Astrocyte (in vitro differentiated cells and primary cell): ENCODE measurements around the gene ATP1A2. TPM values are rescaled to one million over a fixed set of nuclear protein-coding genes. Genes with fewer than 3 reads are reported as not detected.

Experiments used
- DNase-seq: peaks from one replicate; pipeline ENCODE4 v3.0.0-alpha.2; 2010; ENCODE audit warnings: low read depth
- FAIRE-seq: peaks from 2 replicates; lab custom pipeline; 2011; peaks lifted over from hg19 to GRCh38; lab: Jason Lieb, UNC
- H2AFZ ChIP-seq: 2 replicates; pipeline ENCODE4 v1.6.0; 2012; ENCODE audit warnings: low read depth, low read length, inconsistent platforms
- H3K27ac ChIP-seq: 2 replicates; pipeline ENCODE4 v1.5.1; 2011; ENCODE audit warnings: low read depth, low read length, inconsistent platforms
- H3K27me3 ChIP-seq: 2 replicates; pipeline ENCODE4 v1.6.0; 2011; ENCODE audit warnings: low read length, inconsistent platforms; ENCODE audit not compliant: insufficient read depth
- H3K36me3 ChIP-seq: 2 replicates; pipeline ENCODE4 v1.5.1; 2011; ENCODE audit warnings: low read length, inconsistent platforms; ENCODE audit not compliant: insufficient read depth
- H3K4me1 ChIP-seq: 2 replicates; pipeline ENCODE4 v1.5.1; 2011; ENCODE audit warnings: low read length, inconsistent platforms; ENCODE audit not compliant: insufficient read depth
- H3K4me2 ChIP-seq: 2 replicates; pipeline ENCODE4 v1.6.0; 2012; ENCODE audit warnings: low read length, inconsistent platforms
- H3K4me3 ChIP-seq: 2 replicates; pipeline ENCODE4 v1.5.1; 2011; ENCODE audit warnings: low read depth, mild to moderate bottlenecking, low read length, inconsistent platforms; ENCODE audit not compliant: insufficient read depth
- H3K79me2 ChIP-seq: 2 replicates; pipeline ENCODE4 v1.6.0; 2012; ENCODE audit warnings: mild to moderate bottlenecking, low read length, inconsistent platforms; ENCODE audit not compliant: insufficient read depth
- H3K9ac ChIP-seq: 2 replicates; pipeline ENCODE4 v1.6.0; 2012; ENCODE audit warnings: mild to moderate bottlenecking, low read length, inconsistent platforms
- H3K9me3 ChIP-seq: 2 replicates; pipeline ENCODE4 v1.5.1; 2012; ENCODE audit warnings: low read depth, mild to moderate bottlenecking, low read length, inconsistent platforms; ENCODE audit not compliant: insufficient read depth
- H4K20me1 ChIP-seq: 2 replicates; pipeline ENCODE4 v1.6.0; 2012; ENCODE audit warnings: low read length, inconsistent platforms; ENCODE audit not compliant: insufficient read depth
- H3K27ac Mint-ChIP-seq: one replicate; pipeline ENCODE4 v1.8.0; 2021; ENCODE audit warnings: mild to moderate bottlenecking, mixed read lengths; ENCODE audit not compliant: unreplicated experiment
- H3K27me3 Mint-ChIP-seq: one replicate; pipeline ENCODE4 v1.8.0; 2021; ENCODE audit warnings: low read depth, mixed read lengths; ENCODE audit not compliant: unreplicated experiment
- H3K36me3 Mint-ChIP-seq: one replicate; pipeline ENCODE4 v1.8.0; 2021; ENCODE audit warnings: low read depth, mixed read lengths; ENCODE audit not compliant: unreplicated experiment
- H3K4me1 Mint-ChIP-seq: one replicate; pipeline ENCODE4 v1.8.0; 2021; ENCODE audit warnings: low read depth, mixed read lengths; ENCODE audit not compliant: unreplicated experiment
- H3K4me3 Mint-ChIP-seq: one replicate; pipeline ENCODE4 v1.8.0; 2021; ENCODE audit warnings: mild to moderate bottlenecking, moderate library complexity, mixed read lengths; ENCODE audit not compliant: unreplicated experiment
- H3K9me3 Mint-ChIP-seq: one replicate; pipeline ENCODE4 v1.8.0; 2021; ENCODE audit warnings: mild to moderate bottlenecking, mixed read lengths; ENCODE audit not compliant: unreplicated experiment
- CTCF ChIP-seq: IDR thresholded peaks from 2 replicates; pipeline ENCODE4 v1.5.1; 2011; ENCODE audit warnings: low read depth, mild to moderate bottlenecking, inconsistent platforms, low read length, moderate library complexity; ENCODE audit not compliant: insufficient read depth
- EZH2 ChIP-seq: IDR thresholded peaks from 2 replicates; pipeline ENCODE4 v1.6.1; 2012; ENCODE audit warnings: mild to moderate bottlenecking, low read length, inconsistent platforms; ENCODE audit not compliant: insufficient read depth
- total RNA-seq: library from RNA; stranded (reverse); gene quantifications from 2 replicates; pipeline ENCODE4 v1.2.1, GENCODE V29; 2021

Gene ATP1A2
- total RNA-seq, 1 donor from 2014 or later = 2.5 TPM

- Mint-ChIP-seq H3K27ac (no peak overlapping the region), H3K9me3 (peaks cover 2% of the 10 kb centered on the region), H3K4me1 (peaks cover 8% of the 10 kb centered on the region), H3K36me3 (peaks cover 2% of the 10 kb centered on the region), H3K27me3 (peaks cover 58% of the 10 kb centered on the region), H3K4me3 (no peak overlapping the region)
- FAIRE-seq (no peak), DNase-seq (no peak)
- TF ChIP-seq CTCF = no peak
- Histone ChIP-seq H3K9ac (no peak overlapping the region), H3K9me3 (no peaks in the 10 kb centered on the region), H3K36me3 (no peaks in the 10 kb centered on the region), H2AFZ (no peak overlapping the region), H3K79me2 (no peaks in the 10 kb centered on the region), H3K27ac (no peak overlapping the region), H3K27me3 (peaks cover 57% of the 10 kb centered on the region), H4K20me1 (no peaks in the 10 kb centered on the region), H3K4me1 (peaks cover 3% of the 10 kb centered on the region), H3K4me2 (no peak overlapping the region), H3K4me3 (no peak overlapping the region)
Measured at GRCh38 chr1:160068225-160068624, 47.3 kb upstream of the ATP1A2 start.

DNA sequence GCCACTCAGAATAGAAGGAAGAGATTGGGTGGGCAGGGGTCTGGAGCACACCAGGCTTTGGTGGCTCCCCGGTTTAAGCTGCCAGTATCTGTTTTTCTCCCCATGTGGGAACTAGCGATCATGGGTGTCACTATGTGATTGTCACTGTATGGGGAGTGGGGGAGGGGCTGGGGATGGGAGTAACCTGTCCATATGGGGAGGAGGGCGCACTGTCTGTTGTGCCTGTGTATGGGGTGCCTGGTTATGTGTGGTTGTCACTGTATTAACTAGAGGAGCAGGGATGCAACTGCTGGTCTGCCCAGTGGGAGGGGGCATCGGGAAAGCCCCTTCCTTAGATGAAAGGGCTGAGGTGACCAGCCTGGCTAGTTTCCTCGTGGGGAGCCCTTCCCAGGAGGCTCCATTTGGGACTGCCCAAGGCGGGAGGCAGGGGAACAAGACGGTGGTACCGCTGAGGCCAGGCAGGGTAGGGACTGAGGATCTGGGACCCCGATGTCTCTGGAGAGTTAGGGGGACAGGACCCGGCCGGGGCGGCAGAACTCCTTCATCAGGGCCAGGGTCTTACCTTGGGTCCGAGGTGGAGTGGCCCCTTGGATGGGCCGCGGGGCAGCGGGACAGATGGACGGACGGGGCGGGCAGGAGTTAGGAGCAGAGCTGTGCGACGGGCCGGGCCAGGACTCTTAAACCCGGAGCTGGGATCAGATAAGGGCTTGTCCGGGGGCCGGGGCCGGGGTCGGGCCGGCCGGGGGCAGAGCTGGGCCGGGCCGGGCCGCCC is 45.9 kb upstream of the ATP1A2 start, which contains the start of gene KCNJ10:
Gene KCNJ10, minus strand, starts transcription at position 701 of the 772 bp plus-strand sequence. CDS start 27,628 bp downstream, outside the sequence.
- H3K9me3 Mint-ChIP-seq = peaks cover 2% of the 10 kb centered on the region
- Histone ChIP-seq H3K9me3 (no peaks in the 10 kb centered on the region), H3K9ac (peak within 1 kb of the TSS; percentile 52), H3K4me3 (peak within 1 kb of the TSS; percentile 59), H3K4me1 (peaks cover 3% of the 10 kb centered on the region), H4K20me1 (no peaks in the 10 kb centered on the region), H2AFZ (peak within 1 kb of the TSS; percentile 92), H3K27ac (no peak within 1 kb of the TSS), H3K79me2 (no peaks in the 10 kb centered on the region), H3K4me2 (peak within 1 kb of the TSS; percentile 97), H3K27me3 (peaks cover 48% of the 10 kb centered on the region), H3K36me3 (no peaks in the 10 kb centered on the region)
- TF ChIP-seq EZH2 (peak; percentile 76), CTCF (no peak)
- DNase-seq = no peak
- peaks cover 8% of the 10 kb centered on the region for H3K4me1 Mint-ChIP-seq
- peak within 1 kb of the TSS; percentile 58 for H3K27ac Mint-ChIP-seq
- peak within 1 kb of the TSS; percentile 93 for H3K4me3 Mint-ChIP-seq
- no peak for FAIRE-seq
- peaks cover 2% of the 10 kb centered on the region for H3K36me3 Mint-ChIP-seq
- H3K27me3 Mint-ChIP-seq = peaks cover 56% of the 10 kb centered on the region
